Thyroid gland (tissue), 4 donors: ENCODE measurements around the gene OSBPL3.

Experiments
- CTCF ChIP-seq, 6 experiments: fragments of 200-600 bp in 3 of 6; fragments of 450-650 bp in 3 of 6; sonication (generic) in 3 of 6; IDR thresholded peaks; one replicate each; pipeline ENCODE4 v1.5.1; 2016 to 2019; ENCODE audit warnings: antibody characterized with exemption in 6 of 6, mild to moderate bottlenecking in 2 of 6, inconsistent platforms in 1 of 6, moderate library complexity in 1 of 6
- POLR2A ChIP-seq, 2 donors: fragments of 450-650 bp; IDR thresholded peaks; one replicate each; pipeline ENCODE4 v1.6.1; 2017; ENCODE audit warnings: antibody characterized with exemption in 2 of 2, mild to moderate bottlenecking in 2 of 2, moderate library complexity in 1 of 2

GRCh38 chr7:24868741-24869140 lies 111.2 kb downstream of the OSBPL3 start:
- TF ChIP-seq CTCF (IDR thresholded peaks at IDR 0.05) = no peak
- TF ChIP-seq POLR2A (IDR thresholded peaks at IDR 0.05) = no peak
